Neutrophil (primary cell): Measurements from ENCODE around the gene DDX51.

ENCODE experiments used
- H3K27ac ChIP-seq: fragments of 200-600 bp; sonication (generic); 2 replicates; pipeline ENCODE4 v1.5.1; 2016; ENCODE audit warnings: mild to moderate bottlenecking, moderate library complexity
- H3K27me3 ChIP-seq: fragments of 200-600 bp; sonication (generic); 2 replicates; pipeline ENCODE4 v1.6.0; 2016; ENCODE audit warnings: mild to moderate bottlenecking
- H3K36me3 ChIP-seq: fragments of 200-600 bp; sonication (generic); 2 replicates; pipeline ENCODE4 v1.5.1; 2017
- H3K4me1 ChIP-seq, 2 experiments: fragments of 200-600 bp in 1 of 2; sonication (generic) in 1 of 2; 1 replicate in 1 of 2; 2 replicates in 1 of 2; pipeline versions ENCODE4 v1.5.1 to v1.6.1; 2013 to 2016; ENCODE audit warnings: low read depth in 1 of 2, low read length in 1 of 2, mild to moderate bottlenecking in 1 of 2, moderate library complexity in 1 of 2; ENCODE audit not compliant: control insufficient read depth in 1 of 2, insufficient read depth in 1 of 2
- H3K4me3 ChIP-seq, 2 experiments: fragments of 200-600 bp in 1 of 2; sonication (generic) in 1 of 2; 1 replicate in 1 of 2; 2 replicates in 1 of 2; pipeline ENCODE4 v1.5.1; 2013 to 2016; ENCODE audit warnings: low read depth in 1 of 2, low read length in 1 of 2, mild to moderate bottlenecking in 1 of 2, moderate library complexity in 1 of 2
- H3K9me3 ChIP-seq: fragments of 200-600 bp; sonication (generic); 2 replicates; pipeline ENCODE4 v1.5.1; 2016
- TF ChIP-seq, protein P1 (sequence below): fragments of 200-600 bp; sonication (generic); IDR thresholded peaks from 2 replicates; pipeline ENCODE4 v1.5.1; 2016; ENCODE audit warnings: antibody characterized with exemption

DDX51 gene

DNA sequence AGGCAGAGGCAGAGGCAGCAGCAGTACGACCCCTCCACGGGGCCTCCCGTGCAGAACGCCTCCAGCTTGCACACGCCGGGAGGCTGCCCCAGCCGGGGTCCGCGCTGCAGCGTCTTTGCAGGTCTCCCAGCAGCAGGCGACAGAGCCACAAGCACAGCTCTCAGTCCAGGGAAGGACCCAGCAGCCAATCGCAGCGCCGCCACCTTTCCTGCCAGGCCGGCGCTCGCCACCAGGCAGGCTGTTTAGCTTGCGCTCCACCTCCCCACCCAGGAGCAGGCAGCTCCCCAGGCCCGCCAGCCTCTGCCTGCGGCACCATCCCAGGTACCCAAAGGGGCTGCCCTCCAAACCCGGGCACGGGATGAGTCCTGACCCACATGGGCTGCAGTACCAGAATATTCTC lies 25.2 kb downstream of the DDX51 start:
- no peak overlapping the region for H3K27ac ChIP-seq
- no peaks in the 10 kb centered on the region for H3K9me3 ChIP-seq
- no peaks in the 10 kb centered on the region for H3K27me3 ChIP-seq
- H3K36me3 ChIP-seq: peaks cover 52% of the 10 kb centered on the region
- no peak overlapping the region for H3K4me3 ChIP-seq
- TF ChIP-seq, protein P1, sequence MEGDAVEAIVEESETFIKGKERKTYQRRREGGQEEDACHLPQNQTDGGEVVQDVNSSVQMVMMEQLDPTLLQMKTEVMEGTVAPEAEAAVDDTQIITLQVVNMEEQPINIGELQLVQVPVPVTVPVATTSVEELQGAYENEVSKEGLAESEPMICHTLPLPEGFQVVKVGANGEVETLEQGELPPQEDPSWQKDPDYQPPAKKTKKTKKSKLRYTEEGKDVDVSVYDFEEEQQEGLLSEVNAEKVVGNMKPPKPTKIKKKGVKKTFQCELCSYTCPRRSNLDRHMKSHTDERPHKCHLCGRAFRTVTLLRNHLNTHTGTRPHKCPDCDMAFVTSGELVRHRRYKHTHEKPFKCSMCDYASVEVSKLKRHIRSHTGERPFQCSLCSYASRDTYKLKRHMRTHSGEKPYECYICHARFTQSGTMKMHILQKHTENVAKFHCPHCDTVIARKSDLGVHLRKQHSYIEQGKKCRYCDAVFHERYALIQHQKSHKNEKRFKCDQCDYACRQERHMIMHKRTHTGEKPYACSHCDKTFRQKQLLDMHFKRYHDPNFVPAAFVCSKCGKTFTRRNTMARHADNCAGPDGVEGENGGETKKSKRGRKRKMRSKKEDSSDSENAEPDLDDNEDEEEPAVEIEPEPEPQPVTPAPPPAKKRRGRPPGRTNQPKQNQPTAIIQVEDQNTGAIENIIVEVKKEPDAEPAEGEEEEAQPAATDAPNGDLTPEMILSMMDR: no peak
- no peaks in the 10 kb centered on the region for H3K4me1 ChIP-seq

DNA sequence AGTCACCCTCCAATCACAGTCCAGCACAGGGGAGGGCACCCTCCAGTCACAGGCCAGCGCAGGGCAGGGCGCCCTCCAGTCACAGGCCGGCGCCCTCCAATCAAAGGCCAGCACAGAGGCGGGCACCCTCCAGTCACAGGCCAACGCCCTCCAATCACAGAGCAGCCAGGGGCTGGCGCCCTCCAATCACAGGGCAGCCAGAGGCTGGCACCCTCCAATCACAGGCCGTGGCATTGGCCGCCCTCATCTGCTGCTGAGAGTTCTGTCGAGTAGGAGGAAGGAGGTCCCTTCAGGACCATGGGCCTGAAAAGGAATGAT lies 26.6 kb downstream of the DDX51 start:
- Histone ChIP-seq H3K36me3 (peaks cover 54% of the 10 kb centered on the region), H3K4me1 (no peaks in the 10 kb centered on the region), H3K9me3 (no peaks in the 10 kb centered on the region), H3K27me3 (no peaks in the 10 kb centered on the region), H3K27ac (no peak overlapping the region), H3K4me3 (no peak overlapping the region)
- TF ChIP-seq, protein P1: no peak

DNA sequence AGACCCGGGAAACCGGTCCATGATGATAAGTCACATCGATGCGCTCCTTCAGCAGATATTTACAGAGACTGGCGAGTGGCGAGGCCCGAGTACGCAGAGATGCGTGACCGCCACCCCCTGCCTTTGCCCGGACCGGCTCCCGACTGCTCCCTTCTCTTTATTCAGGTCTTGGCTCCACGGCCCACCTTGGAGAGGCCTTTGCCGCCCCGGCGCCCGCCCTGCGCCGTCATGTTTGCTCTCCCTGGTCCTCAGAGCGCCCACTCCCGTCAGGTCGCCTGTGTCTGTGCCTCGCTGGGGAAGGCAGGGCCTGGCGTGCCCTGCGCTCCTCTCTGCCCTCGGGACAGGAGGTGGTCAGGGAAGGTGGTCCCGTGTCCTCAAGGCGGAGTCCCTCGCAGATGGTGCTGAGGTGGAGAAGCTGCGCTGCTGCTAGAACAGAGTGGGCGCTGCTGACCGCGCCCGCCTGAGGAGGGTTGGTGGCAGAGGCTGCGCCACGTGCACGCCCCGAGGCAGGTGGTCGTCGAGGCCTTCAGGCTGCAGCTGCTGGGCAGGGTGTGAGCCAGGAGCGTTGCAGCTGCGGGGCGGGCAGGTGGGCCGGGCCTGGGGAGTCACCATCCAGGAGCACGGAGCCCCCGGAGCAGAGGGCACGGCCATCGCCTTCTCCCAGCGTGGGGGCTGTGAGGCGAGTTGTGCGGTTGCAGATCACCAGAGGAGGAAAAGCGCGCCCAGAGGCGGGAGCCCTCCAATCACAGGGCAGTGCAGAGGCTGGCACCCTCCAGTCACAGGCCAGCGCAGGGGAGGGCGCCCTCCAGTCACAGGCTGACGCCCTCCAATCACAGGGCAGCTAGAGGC lies 27.2 kb downstream of the DDX51 start:
- Histone ChIP-seq H3K9me3 (no peaks in the 10 kb centered on the region), H3K4me1 (no peaks in the 10 kb centered on the region), H3K27ac (no peak overlapping the region), H3K4me3 (no peak overlapping the region), H3K36me3 (peaks cover 48% of the 10 kb centered on the region), H3K27me3 (no peaks in the 10 kb centered on the region)
- TF ChIP-seq, protein P1: no peak

- H3K4me3 ChIP-seq: no peak overlapping the region
- no peaks in the 10 kb centered on the region for H3K4me1 ChIP-seq
- H3K27ac ChIP-seq: no peak overlapping the region
- H3K36me3 ChIP-seq: peaks cover 42% of the 10 kb centered on the region
- H3K9me3 ChIP-seq: no peaks in the 10 kb centered on the region
- H3K27me3 ChIP-seq: no peaks in the 10 kb centered on the region
- TF ChIP-seq, protein P1: no peak
These were observed 28.6 kb downstream of the DDX51 start for GRCh38 chr12:132115500-132115899.

DNA sequence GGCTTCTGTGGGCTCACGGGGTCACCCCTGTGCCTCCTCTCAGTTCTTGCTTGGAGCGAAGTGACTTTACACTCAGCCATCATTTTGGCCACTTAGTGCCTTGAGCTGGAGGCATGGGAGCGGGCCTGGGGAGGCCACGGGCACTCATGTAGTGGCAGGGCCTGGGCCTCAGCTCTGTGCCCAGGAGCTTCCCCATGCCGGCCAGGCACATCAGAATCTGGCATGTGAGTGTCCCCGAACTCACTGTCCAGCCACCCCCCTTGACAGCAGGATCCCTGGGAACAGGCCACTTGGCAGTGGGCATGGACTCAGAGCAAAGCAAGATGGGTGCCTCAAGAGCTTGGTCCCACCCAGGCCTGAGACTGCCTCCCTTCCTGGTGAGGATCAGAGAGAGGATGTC lies 29.5 kb downstream of the DDX51 start:
- Histone ChIP-seq H3K4me1 (no peaks in the 10 kb centered on the region), H3K9me3 (no peaks in the 10 kb centered on the region), H3K4me3 (no peak overlapping the region), H3K27ac (no peak overlapping the region), H3K27me3 (no peaks in the 10 kb centered on the region), H3K36me3 (peaks cover 49% of the 10 kb centered on the region)
- TF ChIP-seq, protein P1: no peak
